H9 (cell line): Measurements from ENCODE around the gene GALNT15. TPM values are rescaled to one million over a fixed set of nuclear protein-coding genes. Genes with fewer than 3 reads are reported as not detected.

Experiments
- DNase-seq: peaks from one replicate; pipeline ENCODE4 v3.0.0-alpha.2; 2017
- H2AFZ ChIP-seq: one replicate; pipeline ENCODE4 v1.6.1; 2013; ENCODE audit warnings: mild to moderate bottlenecking, low read length, control low read depth, moderate library complexity
- H2AK5ac ChIP-seq: 2 replicates; pipeline ENCODE4 v1.6.1; 2013; ENCODE audit warnings: low read length, control low read depth, mixed read lengths; ENCODE audit not compliant: insufficient read length
- H2BK120ac ChIP-seq: one replicate; pipeline ENCODE4 v1.6.1; 2013; ENCODE audit warnings: low read depth, mild to moderate bottlenecking, low read length, control low read depth, inconsistent platforms; ENCODE audit not compliant: poor library complexity, severe bottlenecking
- H2BK12ac ChIP-seq: 2 replicates; pipeline ENCODE4 v1.6.1; 2013; ENCODE audit warnings: low read length, control low read depth, mixed read lengths, low read depth; ENCODE audit not compliant: insufficient read length
- H2BK15ac ChIP-seq: 2 replicates; pipeline ENCODE4 v1.6.1; 2013; ENCODE audit warnings: low read depth, low read length, control low read depth
- H2BK20ac ChIP-seq: one replicate; pipeline ENCODE4 v1.6.1; 2013; ENCODE audit warnings: low read depth, mild to moderate bottlenecking, low read length, control low read depth, inconsistent platforms; ENCODE audit not compliant: poor library complexity, severe bottlenecking
- H2BK5ac ChIP-seq: 2 replicates; pipeline ENCODE4 v1.6.1; 2013; ENCODE audit warnings: low read length, control low read depth, mixed read lengths; ENCODE audit not compliant: insufficient read length
- H3K14ac ChIP-seq: 2 replicates; pipeline ENCODE4 v1.6.1; 2013; ENCODE audit warnings: low read length, control low read depth; ENCODE audit not compliant: insufficient read depth
- H3K18ac ChIP-seq: 2 replicates; pipeline ENCODE4 v1.6.1; 2013; ENCODE audit warnings: low read depth, mild to moderate bottlenecking, mixed read lengths, low read length, control low read depth; ENCODE audit not compliant: insufficient read length
- H3K23ac ChIP-seq: 2 replicates; pipeline ENCODE4 v1.6.1; 2013; ENCODE audit warnings: low read length, control low read depth, mixed read lengths, low read depth; ENCODE audit not compliant: insufficient read length
- H3K23me2 ChIP-seq: 2 replicates; pipeline ENCODE4 v1.6.1; 2013; ENCODE audit warnings: low read depth, mild to moderate bottlenecking, mixed read lengths, low read length, control low read depth; ENCODE audit not compliant: insufficient read length, poor library complexity, severe bottlenecking
- H3K27ac ChIP-seq: 2 replicates; pipeline ENCODE4 v1.5.1; 2013; ENCODE audit warnings: low read length, control low read depth, mixed read lengths, low read depth; ENCODE audit not compliant: insufficient read length
- H3K27me3 ChIP-seq: 2 replicates; pipeline ENCODE4 v1.6.1; 2013; ENCODE audit warnings: low read length, control low read depth, inconsistent platforms; ENCODE audit not compliant: insufficient read depth
- H3K4ac ChIP-seq: 2 replicates; pipeline ENCODE4 v1.6.1; 2013; ENCODE audit warnings: low read depth, mild to moderate bottlenecking, control low read depth, inconsistent platforms, low read length, moderate library complexity
- H3K4me1 ChIP-seq: 2 replicates; pipeline ENCODE4 v1.6.1; 2013; ENCODE audit warnings: low read length, control low read depth, inconsistent platforms; ENCODE audit not compliant: insufficient read depth
- H3K4me2 ChIP-seq: 2 replicates; pipeline ENCODE4 v1.6.1; 2013; ENCODE audit warnings: low read length, control low read depth, mixed read lengths; ENCODE audit not compliant: insufficient read length, insufficient read depth
- H3K56ac ChIP-seq: 2 replicates; pipeline ENCODE4 v1.6.1; 2013; ENCODE audit warnings: low read depth, mild to moderate bottlenecking, mixed read lengths, low read length, control low read depth; ENCODE audit not compliant: insufficient read length
- H3K79me1 ChIP-seq: 2 replicates; pipeline ENCODE4 v1.6.1; 2013; ENCODE audit warnings: low read depth, mild to moderate bottlenecking, moderate library complexity, low read length, control low read depth, inconsistent platforms; ENCODE audit not compliant: insufficient read depth, poor library complexity, severe bottlenecking
- H3K79me2 ChIP-seq: 2 replicates; pipeline ENCODE4 v1.6.1; 2013; ENCODE audit warnings: low read length, control low read depth, inconsistent platforms; ENCODE audit not compliant: insufficient read depth
- H3K9ac ChIP-seq: 2 replicates; pipeline ENCODE4 v1.6.1; 2013; ENCODE audit warnings: low read length, control low read depth, mixed read lengths; ENCODE audit not compliant: insufficient read length; ENCODE audit errors: extremely low read depth
- H3K9me3 ChIP-seq: one replicate; pipeline ENCODE4 v1.6.1; 2013; ENCODE audit warnings: low read depth, low read length, inconsistent platforms; ENCODE audit not compliant: control insufficient read depth
- H3T11ph ChIP-seq: one replicate; pipeline ENCODE4 v1.6.1; 2013; ENCODE audit warnings: mild to moderate bottlenecking, low read length, control low read depth, inconsistent platforms
- H4K20me1 ChIP-seq: one replicate; pipeline ENCODE4 v1.6.1; 2013; ENCODE audit not compliant: control insufficient read depth, insufficient read length, insufficient read depth
- H4K5ac ChIP-seq: 2 replicates; pipeline ENCODE4 v1.6.1; 2013; ENCODE audit warnings: low read depth, mild to moderate bottlenecking, mixed read lengths, low read length, control low read depth; ENCODE audit not compliant: insufficient read length
- H4K8ac ChIP-seq: replicated peaks from 2 replicates; pipeline ENCODE4 v1.6.1; 2013; ENCODE audit warnings: low read length, control low read depth, mixed read lengths, low read depth; ENCODE audit not compliant: insufficient read length
- H4K91ac ChIP-seq: 2 replicates; pipeline ENCODE4 v1.6.1; 2013; ENCODE audit warnings: low read depth, mild to moderate bottlenecking, moderate library complexity, mixed read lengths, low read length, control low read depth; ENCODE audit not compliant: insufficient read length
- H3K27ac Mint-ChIP-seq, 3 experiments: 2 replicates in 2 of 3; 3 replicates in 1 of 3; pipeline ENCODE4 v1.8.0; 2020 to 2021; ENCODE audit warnings: mixed read lengths in 3 of 3, mild to moderate bottlenecking in 1 of 3, moderate library complexity in 1 of 3
- H3K27me3 Mint-ChIP-seq: 2 replicates; pipeline ENCODE4 v1.8.0; 2021; ENCODE audit warnings: low read depth, mild to moderate bottlenecking, moderate library complexity, mixed read lengths
- H3K36me3 Mint-ChIP-seq, 3 experiments: 2 replicates in 2 of 3; 3 replicates in 1 of 3; pipeline ENCODE4 v1.8.0; 2020 to 2021; ENCODE audit warnings: low read depth in 3 of 3, mixed read lengths in 3 of 3; ENCODE audit not compliant: insufficient read depth in 1 of 3
- H3K4me1 Mint-ChIP-seq, 2 experiments: 2 replicates each; pipeline ENCODE4 v1.8.0; 2020; ENCODE audit warnings: mixed read lengths in 2 of 2
- H3K4me3 Mint-ChIP-seq, 2 experiments: 2 replicates in 1 of 2; 3 replicates in 1 of 2; pipeline ENCODE4 v1.8.0; 2020 to 2021; ENCODE audit warnings: mild to moderate bottlenecking in 2 of 2, mixed read lengths in 2 of 2, moderate library complexity in 1 of 2
- H3K9me3 Mint-ChIP-seq, 2 experiments: 2 replicates in 1 of 2; 3 replicates in 1 of 2; pipeline ENCODE4 v1.8.0; 2020; ENCODE audit warnings: mild to moderate bottlenecking in 2 of 2, mixed read lengths in 2 of 2, moderate library complexity in 1 of 2
- CTCF ChIP-seq: fragments of 200-600 bp; sonication (generic); conservative IDR thresholded peaks from 3 replicates; pipeline ENCODE4 v1.8.0; 2021; ENCODE audit warnings: antibody characterized with exemption, mild to moderate bottlenecking
- total RNA-seq: library from RNA; stranded (reverse); gene quantifications from 2 replicates; pipeline ENCODE4 v1.2.1, GENCODE V29; 2021

GALNT15 gene
- total RNA-seq, 1 experiment from 2014 or later: 0.04 TPM

GRCh38 chr3:16207031-16207430, 32.6 kb downstream of the GALNT15 start:
- Histone ChIP-seq H3K9ac (no peak overlapping the region), H3K4me1 (peaks cover 2% of the 10 kb centered on the region; the same call in 1 of the 2 replicates), H2BK5ac (no peak overlapping the region), H4K20me1 (no peaks in the 10 kb centered on the region), H3K23ac (no peak overlapping the region), H3T11ph (no peak overlapping the region), H3K14ac (no peak overlapping the region), H3K27ac (no peak overlapping the region), H3K18ac (no peak overlapping the region), H4K5ac (no peak overlapping the region), H2AK5ac (no peak overlapping the region), H3K4me2 (no peak overlapping the region), H2BK15ac (no peak overlapping the region), H2BK120ac (no peak overlapping the region), H3K56ac (no peak overlapping the region), H3K23me2 (no peaks in the 10 kb centered on the region), H3K4ac (no peak overlapping the region), H2BK20ac (no peak overlapping the region), H2AFZ (no peak overlapping the region), H3K9me3 (no peaks in the 10 kb centered on the region), H3K79me1 (no peaks in the 10 kb centered on the region), H2BK12ac (no peak overlapping the region), H4K91ac (no peak overlapping the region), H4K8ac (no peak overlapping the region), H3K79me2 (no peaks in the 10 kb centered on the region), H3K27me3 (no peaks in the 10 kb centered on the region)
- Mint-ChIP-seq H3K4me3 (no peak overlapping the region), H3K4me1 (peaks cover 11 to 13% of the 10 kb centered on the region in 2 experiments), H3K36me3 (no peaks in the 10 kb centered on the region), H3K27me3 (peaks cover 10% of the 10 kb centered on the region), H3K9me3 (no peaks in the 10 kb centered on the region), H3K27ac (0 out of 7 replicates have a peak overlapping the region, but pooled peaks of 1 of the 3 experiments have one; percentile 28)
- no peak for TF ChIP-seq CTCF
- DNase-seq: no peak
